PC-9 (cell line): ENCODE measurements around the gene CTLA4. TPM values are rescaled to one million over a fixed set of nuclear protein-coding genes. Genes with fewer than 3 reads are reported as not detected.

ENCODE experiments used
- BruUV-seq: library from RNA; stranded (reverse); fragments of 400-500 nt; replicated peaks from 2 replicates; lab custom pipeline; 2021; lab: Mats Ljungman, UMichigan
- CTCF ChIA-PET: fragments of 300-600 bp; sonication (Branson Sonifier 250); formaldehyde crosslinking; loops from one replicate; lab custom pipeline; 2022; ENCODE audit warnings: antibody characterized with exemption; lab: Charles Lee
- POLR2A ChIA-PET: fragments of 300-600 bp; sonication (Branson Sonifier 250); formaldehyde crosslinking; loops from one replicate; lab custom pipeline; 2022; ENCODE audit warnings: antibody characterized with exemption; ENCODE audit not compliant: unreplicated experiment; lab: Charles Lee
- DNase-seq, 2 experiments: peaks; one replicate each; pipeline versions ENCODE4 v3.0.0 to v3.0.0-alpha.2; 2015 to 2022; ENCODE audit warnings: mixed read lengths in 1 of 2
- H2AFZ ChIP-seq: fragments of 200-600 bp; sonication (generic); 2 replicates; pipeline ENCODE4 v1.8.1; 2017; ENCODE audit warnings: antibody characterized with exemption
- H3F3A ChIP-seq: fragments of 200-600 bp; sonication (generic); 2 replicates; pipeline ENCODE4 v1.8.1; 2017; ENCODE audit warnings: antibody characterized with exemption, mild to moderate bottlenecking, low read depth; ENCODE audit not compliant: insufficient read depth
- H3K27ac ChIP-seq: fragments of 200-600 bp; sonication (generic); 2 replicates; pipeline ENCODE4 v1.6.1; 2016; ENCODE audit warnings: mixed run types
- H3K27me3 ChIP-seq: fragments of 200-600 bp; sonication (generic); 2 replicates; pipeline ENCODE4 v1.6.1; 2016; ENCODE audit warnings: low read depth, mixed run types; ENCODE audit not compliant: insufficient read depth
- H3K36me3 ChIP-seq: fragments of 200-600 bp; sonication (generic); 2 replicates; pipeline ENCODE4 v1.6.1; 2016; ENCODE audit warnings: low read depth, mixed run types
- H3K4me1 ChIP-seq: fragments of 200-600 bp; sonication (generic); replicated peaks from 2 replicates; pipeline ENCODE4 v1.6.1; 2016; ENCODE audit warnings: mixed run types; ENCODE audit not compliant: insufficient read depth
- H3K4me2 ChIP-seq: fragments of 200-600 bp; sonication (generic); 2 replicates; pipeline ENCODE4 v1.6.1; 2017; ENCODE audit warnings: mixed run types
- H3K4me3 ChIP-seq: fragments of 200-600 bp; sonication (generic); 2 replicates; pipeline ENCODE4 v1.6.1; 2016; ENCODE audit warnings: mixed run types
- H3K79me2 ChIP-seq: fragments of 200-600 bp; sonication (generic); 2 replicates; pipeline ENCODE4 v1.6.1; 2017; ENCODE audit warnings: low read depth, mixed run types
- H3K9me2 ChIP-seq: fragments of 200-600 bp; sonication (generic); 2 replicates; pipeline ENCODE4 v1.8.1; 2017; ENCODE audit warnings: mild to moderate bottlenecking; ENCODE audit not compliant: insufficient read depth
- H3K9me3 ChIP-seq: fragments of 200-600 bp; sonication (generic); 2 replicates; pipeline ENCODE4 v1.8.1; 2016; ENCODE audit warnings: low read depth; ENCODE audit not compliant: insufficient read depth
- H4K20me1 ChIP-seq: fragments of 200-600 bp; sonication (generic); 2 replicates; pipeline ENCODE4 v1.8.1; 2017; ENCODE audit not compliant: insufficient read depth
- CTCF ChIP-seq: fragments of 200-600 bp; sonication (generic); conservative IDR thresholded peaks from 2 replicates; pipeline ENCODE4 v1.6.1; 2017; ENCODE audit warnings: mixed run types, antibody characterized with exemption, mild to moderate bottlenecking, moderate library complexity
- EZH2 ChIP-seq: fragments of 200-600 bp; sonication (generic); IDR thresholded peaks from 2 replicates; pipeline ENCODE4 v1.8.0; 2017; ENCODE audit warnings: antibody characterized with exemption, low read depth
- intact Hi-C: fragments of 100-400 bp; cut with micrococcal nuclease; formaldehyde crosslinking; loops from one replicate; pipeline ENCODE4 v1.10.0; 2022; ENCODE audit not compliant: unreplicated experiment
- total RNA-seq: library from RNA; stranded (reverse); gene quantifications from 2 replicates; pipeline ENCODE4 v1.2.3, GENCODE V29; 2021

Gene CTLA4
- total RNA-seq, 1 experiment from 2014 or later = not detected

- Histone ChIP-seq H3K4me1 (no peaks in the 10 kb centered on the region), H3K9me2 (no peaks in the 10 kb centered on the region), H3K27me3 (no peaks in the 10 kb centered on the region), H3K9me3 (no peaks in the 10 kb centered on the region), H3K36me3 (no peaks in the 10 kb centered on the region), H3K27ac (no peak overlapping the region), H3F3A (no peaks in the 10 kb centered on the region), H2AFZ (no peak overlapping the region), H3K79me2 (no peaks in the 10 kb centered on the region), H3K4me2 (no peak overlapping the region), H3K4me3 (no peak overlapping the region), H4K20me1 (no peaks in the 10 kb centered on the region)
- intact Hi-C loops = no loop called here
- POLR2A ChIA-PET = no interaction called here
- CTCF ChIA-PET = no interaction called here
- no peak for DNase-seq
- no peak for TF ChIP-seq EZH2
- TF ChIP-seq CTCF = no peak
- no TSS peak for BruUV-seq
Measured at GRCh38 chr2:203853271-203853670, 14.3 kb upstream of the CTLA4 start.

GRCh38 chr2:203853722-203854121 is 13.8 kb upstream of the CTLA4 start:
- Histone ChIP-seq H3K4me1 (no peaks in the 10 kb centered on the region), H3K9me3 (no peaks in the 10 kb centered on the region), H3F3A (no peaks in the 10 kb centered on the region), H3K4me3 (no peak overlapping the region), H3K9me2 (no peaks in the 10 kb centered on the region), H3K4me2 (no peak overlapping the region), H3K36me3 (no peaks in the 10 kb centered on the region), H3K27me3 (no peaks in the 10 kb centered on the region), H3K27ac (no peak overlapping the region), H4K20me1 (no peaks in the 10 kb centered on the region), H3K79me2 (no peaks in the 10 kb centered on the region), H2AFZ (no peak overlapping the region)
- TF ChIP-seq CTCF (no peak), EZH2 (no peak)
- ChIA-PET CTCF (no interaction called here), POLR2A (no interaction called here)
- no peak for DNase-seq
- intact Hi-C loops = no loop called here
- no TSS peak for BruUV-seq

GRCh38 chr2:203855274-203855673 is 12.3 kb upstream of the CTLA4 start:
- Histone ChIP-seq H3K36me3 (no peaks in the 10 kb centered on the region), H3K4me1 (no peaks in the 10 kb centered on the region), H3K4me2 (no peak overlapping the region), H3K9me3 (no peaks in the 10 kb centered on the region), H3K4me3 (no peak overlapping the region), H2AFZ (no peak overlapping the region), H3K9me2 (no peaks in the 10 kb centered on the region), H3K27ac (no peak overlapping the region), H3F3A (no peaks in the 10 kb centered on the region), H4K20me1 (no peaks in the 10 kb centered on the region), H3K79me2 (no peaks in the 10 kb centered on the region), H3K27me3 (no peaks in the 10 kb centered on the region)
- TF ChIP-seq CTCF = no peak
- no peak for TF ChIP-seq EZH2
- intact Hi-C loops = no loop called here
- no TSS peak for BruUV-seq
- no peak for DNase-seq
- ChIA-PET CTCF (no interaction called here), POLR2A (no interaction called here)
